H1 (cell line): Measurements from ENCODE around the gene FRMPD4. TPM values are rescaled to one million over a fixed set of nuclear protein-coding genes. Genes with fewer than 3 reads are reported as not detected.
A peak's percentile ranks its signal among the peaks of the same experiment; 100 is the strongest.

Source experiments
- CTCF ChIA-PET: fragments of 300-600 bp; sonication (Branson Sonifier 250); formaldehyde crosslinking; loops from one replicate; lab custom pipeline; 2021; ENCODE audit not compliant: partially characterized antibody; lab: Charles Lee
- POLR2A ChIA-PET: fragments of 300-600 bp; sonication (Branson Sonifier 250); formaldehyde crosslinking; loops from one replicate; lab custom pipeline; 2021; ENCODE audit warnings: inconsistent platforms; ENCODE audit not compliant: partially characterized antibody; lab: Charles Lee
- DNase-seq, 2 experiments: peaks; one replicate each; pipeline versions ENCODE4 v3.0.0 to v3.0.0-alpha.2; 2010 to 2022; ENCODE audit warnings: low spot score in 2 of 2, low read depth in 1 of 2, mixed read lengths in 1 of 2
- FAIRE-seq: peaks from 2 replicates; lab custom pipeline; 2011; peaks lifted over from hg19 to GRCh38; lab: Jason Lieb, UNC
- H2AFZ ChIP-seq: 2 replicates; pipeline ENCODE4 v1.8.1; 2012; ENCODE audit warnings: low read length, inconsistent platforms
- H2AK5ac ChIP-seq: 2 replicates; pipeline ENCODE4 v1.6.1; 2013; ENCODE audit warnings: low read depth, low read length
- H2BK120ac ChIP-seq: replicated peaks from 2 replicates; pipeline ENCODE3; 2013; ENCODE audit warnings: low read depth, low read length, inconsistent platforms
- H2BK12ac ChIP-seq: 2 replicates; pipeline ENCODE4 v1.6.1; 2013; ENCODE audit warnings: low read depth, low read length
- H2BK15ac ChIP-seq: 2 replicates; pipeline ENCODE4 v1.6.1; 2013; ENCODE audit warnings: low read length
- H2BK20ac ChIP-seq: 2 replicates; pipeline ENCODE4 v1.6.1; 2013; ENCODE audit warnings: low read length
- H2BK5ac ChIP-seq: 2 replicates; pipeline ENCODE4 v1.6.1; 2013; ENCODE audit warnings: low read depth, low read length
- H3K14ac ChIP-seq: 2 replicates; pipeline ENCODE4 v1.6.1; 2013; ENCODE audit warnings: inconsistent platforms; ENCODE audit not compliant: insufficient read length
- H3K18ac ChIP-seq: 2 replicates; pipeline ENCODE4 v1.6.1; 2013; ENCODE audit warnings: low read length; ENCODE audit errors: extremely low read depth
- H3K23ac ChIP-seq: 2 replicates; pipeline ENCODE4 v1.6.1; 2013; ENCODE audit warnings: inconsistent platforms; ENCODE audit not compliant: insufficient read length
- H3K23me2 ChIP-seq: 2 replicates; pipeline ENCODE4 v1.6.1; 2013; ENCODE audit warnings: low read depth, low read length
- H3K27ac ChIP-seq: 2 replicates; pipeline ENCODE4 v1.6.1; 2011; ENCODE audit warnings: low read depth, low read length, inconsistent platforms
- H3K27me3 ChIP-seq, 4 experiments: replicated peaks in 1 of 4; 1 replicate in 1 of 4; 2 replicates in 3 of 4; pipeline versions ENCODE4 v1.6.1 to v1.8.1; 2011 to 2013; ENCODE audit warnings: low read length in 3 of 4, mild to moderate bottlenecking in 3 of 4, inconsistent platforms in 2 of 4, mixed read lengths in 2 of 4, moderate library complexity in 1 of 4; ENCODE audit not compliant: control insufficient read depth in 3 of 4, insufficient read depth in 3 of 4; ENCODE audit errors: extremely low read depth in 1 of 4
- H3K36me3 ChIP-seq, 4 experiments: 2 replicates each; pipeline versions ENCODE4 v1.6.1 to v1.8.1; 2011 to 2013; ENCODE audit warnings: mild to moderate bottlenecking in 4 of 4, low read length in 3 of 4, moderate library complexity in 2 of 4, control low read depth in 1 of 4, inconsistent platforms in 1 of 4; ENCODE audit not compliant: insufficient read depth in 4 of 4, control insufficient read depth in 2 of 4
- H3K4ac ChIP-seq: replicated peaks from 2 replicates; pipeline ENCODE3; 2013; ENCODE audit warnings: low read length, low read depth, mixed read lengths, inconsistent platforms; ENCODE audit not compliant: insufficient read length
- H3K4me1 ChIP-seq, 4 experiments: replicated peaks in 1 of 4; 1 replicate in 1 of 4; 2 replicates in 3 of 4; pipeline versions ENCODE4 v1.6.1 to v1.8.1; 2011 to 2013; ENCODE audit warnings: low read length in 3 of 4, inconsistent platforms in 2 of 4, mixed read lengths in 1 of 4; ENCODE audit not compliant: insufficient read depth in 4 of 4, control insufficient read depth in 3 of 4
- H3K4me2 ChIP-seq, 2 experiments: 2 replicates each; pipeline versions ENCODE4 v1.6.1 to v1.8.1; 2011 to 2013; ENCODE audit warnings: low read depth in 2 of 2, low read length in 2 of 2, control low read depth in 1 of 2, inconsistent platforms in 1 of 2, mild to moderate bottlenecking in 1 of 2; ENCODE audit not compliant: insufficient read depth in 1 of 2
- H3K4me3 ChIP-seq, 4 experiments: fragments of 200-600, 300-600 bp in 1 of 4; sonication (generic), shearing (Covaris generic), sonication (Bioruptor Twin) in 1 of 4; 2 replicates each; pipeline versions ENCODE4 v1.5.1 to v1.8.1; 2011 to 2016; ENCODE audit warnings: low read length in 4 of 4, low read depth in 3 of 4, control low read depth in 2 of 4, inconsistent platforms in 2 of 4, mild to moderate bottlenecking in 2 of 4, mixed read lengths in 1 of 4, moderate library complexity in 1 of 4; ENCODE audit not compliant: insufficient read depth in 2 of 4; ENCODE audit errors: extremely low read depth in 1 of 4
- H3K56ac ChIP-seq: replicated peaks from 2 replicates; pipeline ENCODE3; 2013; ENCODE audit warnings: low read depth, mild to moderate bottlenecking, mixed read lengths, low read length, inconsistent platforms; ENCODE audit not compliant: insufficient read length
- H3K79me1 ChIP-seq: 2 replicates; pipeline ENCODE4 v1.6.1; 2013; ENCODE audit warnings: low read depth, low read length, control low read depth
- H3K79me2 ChIP-seq, 2 experiments: 2 replicates each; pipeline versions ENCODE4 v1.6.1 to v1.8.1; 2012 to 2013; ENCODE audit warnings: low read length in 2 of 2, mild to moderate bottlenecking in 2 of 2, inconsistent platforms in 1 of 2; ENCODE audit not compliant: insufficient read depth in 2 of 2, control insufficient read depth in 1 of 2
- H3K9ac ChIP-seq, 4 experiments: replicated peaks in 1 of 4; 1 replicate in 1 of 4; 2 replicates in 3 of 4; pipeline versions ENCODE4 v1.6.1 to v1.8.1; 2011 to 2013; ENCODE audit warnings: low read depth in 3 of 4, low read length in 3 of 4, control low read depth in 2 of 4, mild to moderate bottlenecking in 2 of 4, moderate library complexity in 2 of 4, inconsistent platforms in 1 of 4; ENCODE audit errors: extremely low read depth in 1 of 4
- H3K9me3 ChIP-seq, 2 experiments: 2 replicates each; pipeline versions ENCODE4 v1.6.1 to v1.8.1; 2012 to 2013; ENCODE audit warnings: mild to moderate bottlenecking in 2 of 2, moderate library complexity in 2 of 2, control low read depth in 1 of 2, inconsistent platforms in 1 of 2, low read depth in 1 of 2, low read length in 1 of 2, mixed read lengths in 1 of 2; ENCODE audit not compliant: insufficient read depth in 2 of 2
- H4K20me1 ChIP-seq, 2 experiments: replicated peaks in 1 of 2; 2 replicates each; pipeline versions ENCODE3 to v1.8.1; 2011 to 2013; ENCODE audit warnings: inconsistent platforms in 2 of 2, low read length in 2 of 2, mild to moderate bottlenecking in 1 of 2; ENCODE audit not compliant: insufficient read depth in 2 of 2, control insufficient read depth in 1 of 2
- H4K5ac ChIP-seq: 2 replicates; pipeline ENCODE4 v1.6.1; 2013; ENCODE audit warnings: low read length, low read depth, mixed read lengths, inconsistent platforms; ENCODE audit not compliant: insufficient read length
- H4K8ac ChIP-seq: 2 replicates; pipeline ENCODE4 v1.8.0; 2013; ENCODE audit warnings: mild to moderate bottlenecking, moderate library complexity, low read length, inconsistent platforms; ENCODE audit not compliant: insufficient read depth; ENCODE audit errors: extremely low read depth
- H4K91ac ChIP-seq: replicated peaks from 2 replicates; pipeline ENCODE3; 2013; ENCODE audit warnings: low read length, mixed read lengths, inconsistent platforms; ENCODE audit not compliant: insufficient read length
- BRCA1 ChIP-seq: IDR thresholded peaks from 2 replicates; pipeline ENCODE4 v1.6.1; 2012; ENCODE audit warnings: low read depth, low read length, improper control_type of control experiment
- CREB1 ChIP-seq: IDR thresholded peaks from 2 replicates; pipeline ENCODE4 v1.6.1; 2012; ENCODE audit warnings: inconsistent platforms
- JUND ChIP-seq: IDR thresholded peaks from 2 replicates; pipeline ENCODE4 v1.6.1; 2011; ENCODE audit warnings: mild to moderate bottlenecking, improper control_type of control experiment, low read length
- NANOG ChIP-seq: IDR thresholded peaks from 2 replicates; pipeline ENCODE4 v1.6.1; 2011; ENCODE audit warnings: low read length, low read depth, mild to moderate bottlenecking, inconsistent platforms; ENCODE audit not compliant: insufficient read depth, poor library complexity, severe bottlenecking
- NRF1 ChIP-seq: IDR thresholded peaks from 2 replicates; pipeline ENCODE4 v1.6.1; 2011; ENCODE audit warnings: mild to moderate bottlenecking, low read depth, low read length, improper control_type of control experiment
- POU5F1 ChIP-seq: IDR thresholded peaks from 2 replicates; pipeline ENCODE4 v1.6.1; 2011; ENCODE audit warnings: low read depth, mild to moderate bottlenecking, low read length, moderate library complexity
- RAD21 ChIP-seq, 2 experiments: IDR thresholded peaks in 1 of 2; conservative IDR thresholded peaks in 1 of 2; 2 replicates each; pipeline ENCODE4 v1.6.1; 2011; ENCODE audit warnings: low read depth in 2 of 2, low read length in 2 of 2, improper control_type of control experiment in 1 of 2, inconsistent platforms in 1 of 2, mild to moderate bottlenecking in 1 of 2, moderate library complexity in 1 of 2
- RBBP5 ChIP-seq: IDR thresholded peaks from 2 replicates; pipeline ENCODE4 v1.7.1; 2012; ENCODE audit warnings: low read depth, mild to moderate bottlenecking, inconsistent platforms, low read length, moderate library complexity, borderline replicate concordance
- RFX5 ChIP-seq: IDR thresholded peaks from 2 replicates; pipeline ENCODE4 v1.6.1; 2011; ENCODE audit warnings: low read depth, low read length, improper control_type of control experiment, borderline replicate concordance
- RNF2 ChIP-seq: fragments of 200-900, 300-1000 bp; sonication (generic); IDR thresholded peaks from 2 replicates; pipeline ENCODE4 v1.7.1; 2016; ENCODE audit warnings: borderline replicate concordance, low read depth, mild to moderate bottlenecking, antibody characterized with exemption, low read length; ENCODE audit not compliant: poor library complexity, severe bottlenecking; ENCODE audit errors: missing control alignments
- SP1 ChIP-seq: IDR thresholded peaks from 2 replicates; pipeline ENCODE4 v1.6.1; 2011; ENCODE audit warnings: low read depth, low read length
- TCF12 ChIP-seq: IDR thresholded peaks from 2 replicates; pipeline ENCODE4 v1.6.1; 2011; ENCODE audit warnings: low read depth, mild to moderate bottlenecking, low read length
- polyA plus RNA-seq, 7 experiments: library from polyadenylated mRNA; depleted of rRNA in 3 of 7; stranded (reverse) in 5 of 7; unstranded in 2 of 7; fragments of >200 nt in 5 of 7; fragments of 200-250 nt in 2 of 7; gene quantifications; 1 replicate in 5 of 7; 2 replicates in 1 of 7; 4 replicates in 1 of 7; pipeline versions ENCODE4 v1.2.1 to v1.2.3, GENCODE V29; 2011 to 2013; ENCODE audit warnings: missing spikeins in 2 of 7, mixed read lengths in 2 of 7
- total RNA-seq: library from RNA; stranded (reverse); fragmentation: NEBNext Ultra II Directional; extraction: Animal tissue kit (Norgen Biotek cat#: 25700); gene quantifications from 2 replicates; pipeline ENCODE4 v1.2.1, GENCODE V29; 2021

Gene FRMPD4
- total and polyA plus RNA-seq, 2 of the 8 experiments (the other 6 are each of a cell fraction or from before 2014, with no cell fraction given): 0.02 to 0.37 TPM

GRCh38 chrX:12440246-12440645 is 302.0 kb downstream of the FRMPD4 start:
- Histone ChIP-seq H4K5ac (no peak overlapping the region), H2BK5ac (no peak overlapping the region), H3K36me3 (no peaks in the 10 kb centered on the region), H3K4me1 (peaks cover 0 to 3% (median 1%) of the 10 kb centered on the region in 4 experiments; a peak in 2 of 7 replicates), H3K9ac (no peak overlapping the region), H3K79me1 (no peaks in the 10 kb centered on the region), H3K23ac (no peak overlapping the region), H3K14ac (no peak overlapping the region), H3K4me2 (no peak overlapping the region), H3K9me3 (no peaks in the 10 kb centered on the region), H4K20me1 (no peaks in the 10 kb centered on the region), H3K4me3 (no peak overlapping the region), H2BK15ac (no peak overlapping the region), H2AFZ (no peak overlapping the region), H3K18ac (no peak overlapping the region), H2AK5ac (no peak overlapping the region), H4K8ac (no peak overlapping the region), H3K4ac (no peak overlapping the region), H3K27ac (no peak overlapping the region), H3K79me2 (no peaks in the 10 kb centered on the region), H2BK12ac (no peak overlapping the region), H3K23me2 (no peaks in the 10 kb centered on the region), H4K91ac (no peak overlapping the region), H2BK120ac (no peak overlapping the region), H3K27me3 (no peaks in the 10 kb centered on the region), H3K56ac (no peak overlapping the region), H2BK20ac (no peak overlapping the region)
- no peak for TF ChIP-seq BRCA1
- TF ChIP-seq POU5F1: no peak
- TF ChIP-seq NANOG: no peak
- TF ChIP-seq RAD21 (IDR thresholded peaks at IDR 0.05 in 1 of 2, conservative IDR thresholded peaks at IDR 0.05 in 1 of 2; ENCODE audit: low read depth in 2 of 2, low read length in 2 of 2): no peak
- no peak for TF ChIP-seq CREB1
- no peak for TF ChIP-seq RNF2
- no peak for TF ChIP-seq RBBP5
- TF ChIP-seq RFX5: no peak
- TF ChIP-seq NRF1: no peak
- no peak for TF ChIP-seq TCF12
- no peak for TF ChIP-seq JUND
- TF ChIP-seq SP1: no peak
- POLR2A ChIA-PET: no interaction called here
- no peak for DNase-seq
- peak; percentile 84 for FAIRE-seq
- CTCF ChIA-PET: interaction anchor here (1.0 kb wide), 1 partner anchor 261 kb away, joined by 3 read pairs; no protein-coding TSS in a partner anchor
